ENCODE measurements around the gene ITGAX. TPM values are rescaled to one million over a fixed set of nuclear protein-coding genes. Genes with fewer than 3 reads are reported as not detected.
"Not testable (repeated sequence)": the region's sequence is repeated elsewhere in the genome, so short reads cannot be mapped to it uniquely, and the experiment has no call there.

Gene ITGAX
- total RNA-seq (2022) (not detected in 2 replicates), Bru-seq, nascent RNA (percentile 7 among the genes with signal in this experiment), BruChase-seq, experiment 1, labeled RNA remaining after a 2-hour chase (not detected), BruChase-seq, experiment 2, labeled RNA remaining after a 6-hour chase (not detected)
- long read RNA-seq: 0 reads

DNA sequence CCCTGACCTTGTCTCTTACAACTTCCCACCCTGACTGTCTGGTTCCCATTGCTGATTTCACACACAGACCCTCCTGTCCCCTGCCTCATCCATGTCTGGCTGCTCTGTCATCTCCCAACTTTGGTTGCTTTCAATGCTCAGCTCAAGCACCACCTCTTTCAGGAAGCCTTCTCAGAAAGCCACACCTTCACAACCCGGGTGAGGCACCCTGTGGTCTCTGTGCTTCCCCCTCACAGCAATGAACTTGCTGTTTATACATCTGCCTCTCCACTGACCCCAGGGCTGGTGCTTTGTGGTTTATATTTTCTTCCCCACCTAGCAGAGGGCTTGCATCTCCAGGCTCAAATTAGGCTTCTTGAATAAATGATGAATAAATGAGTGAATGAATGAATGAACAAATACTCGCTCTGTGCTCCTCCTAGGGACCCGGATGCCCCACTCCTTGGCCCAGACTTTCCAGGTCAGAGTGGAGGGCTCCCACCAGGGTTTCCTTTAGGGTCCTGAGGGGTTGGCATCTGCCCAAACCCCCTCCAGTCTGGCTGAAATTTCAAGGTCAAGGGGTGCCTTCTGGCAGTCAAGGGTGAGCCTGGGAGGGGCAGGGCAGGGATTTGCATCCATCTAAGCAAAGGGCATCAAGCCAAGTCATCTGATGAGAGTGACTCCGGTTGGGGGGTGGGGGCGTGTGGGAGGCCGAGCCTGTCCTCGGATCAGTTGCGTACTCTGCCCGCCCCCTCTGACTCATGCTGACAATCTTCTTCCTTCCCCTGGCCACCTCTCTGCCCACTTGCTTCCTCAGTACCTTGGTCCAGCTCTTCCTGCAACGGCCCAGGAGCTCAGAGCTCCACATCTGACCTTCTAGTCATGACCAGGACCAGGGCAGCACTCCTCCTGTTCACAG is at the start of gene ITGAX:
Gene ITGAX (plus strand): TSS at position 783 of the 898 bp plus-strand sequence. CDS start 79 bp downstream, at position 862.
- Histone ChIP-seq H3K4me1 (no peaks in the 10 kb centered on the region), H3K9me3 (no peaks in the 10 kb centered on the region), H3K36me3 (ENCODE audit: control insufficient read depth, insufficient read depth, low read length) (no peaks in the 10 kb centered on the region), H3K27me3 (replicated peaks; ENCODE audit: control insufficient read depth, insufficient read depth, low read length) (no peaks in the 10 kb centered on the region), H3K4me3 (ENCODE audit: low read depth, low read length) (no peak within 1 kb of the TSS)
- Mint-ChIP-seq H3K4me1 (ENCODE audit: low read depth, unreplicated experiment) (no peaks in the 10 kb centered on the region), H3K27me3 (ENCODE audit: insufficient read depth, unreplicated experiment) (peaks cover 6% of the 10 kb centered on the region), H3K4me3 (ENCODE audit: unreplicated experiment) (no peak within 1 kb of the TSS), H3K27ac (ENCODE audit: unreplicated experiment) (no peak within 1 kb of the TSS), H3K9me3 (ENCODE audit: unreplicated experiment) (no peaks in the 10 kb centered on the region), H3K36me3 (ENCODE audit: insufficient read depth, unreplicated experiment) (peaks cover 5% of the 10 kb centered on the region)
- POLR2A ChIA-PET: no interaction called here
- DNase-seq: no peak
- no TSS peak for BruUV-seq (replicated peaks)
- TF ChIP-seq, protein P1, sequence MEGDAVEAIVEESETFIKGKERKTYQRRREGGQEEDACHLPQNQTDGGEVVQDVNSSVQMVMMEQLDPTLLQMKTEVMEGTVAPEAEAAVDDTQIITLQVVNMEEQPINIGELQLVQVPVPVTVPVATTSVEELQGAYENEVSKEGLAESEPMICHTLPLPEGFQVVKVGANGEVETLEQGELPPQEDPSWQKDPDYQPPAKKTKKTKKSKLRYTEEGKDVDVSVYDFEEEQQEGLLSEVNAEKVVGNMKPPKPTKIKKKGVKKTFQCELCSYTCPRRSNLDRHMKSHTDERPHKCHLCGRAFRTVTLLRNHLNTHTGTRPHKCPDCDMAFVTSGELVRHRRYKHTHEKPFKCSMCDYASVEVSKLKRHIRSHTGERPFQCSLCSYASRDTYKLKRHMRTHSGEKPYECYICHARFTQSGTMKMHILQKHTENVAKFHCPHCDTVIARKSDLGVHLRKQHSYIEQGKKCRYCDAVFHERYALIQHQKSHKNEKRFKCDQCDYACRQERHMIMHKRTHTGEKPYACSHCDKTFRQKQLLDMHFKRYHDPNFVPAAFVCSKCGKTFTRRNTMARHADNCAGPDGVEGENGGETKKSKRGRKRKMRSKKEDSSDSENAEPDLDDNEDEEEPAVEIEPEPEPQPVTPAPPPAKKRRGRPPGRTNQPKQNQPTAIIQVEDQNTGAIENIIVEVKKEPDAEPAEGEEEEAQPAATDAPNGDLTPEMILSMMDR (IDR thresholded peaks at IDR 0.05; ENCODE audit: insufficient read depth in 1 of 2, low read depth in 1 of 2, low read length in 1 of 2, severe bottlenecking in 1 of 2, unreplicated experiment in 1 of 2): no peak
- CTCF ChIA-PET: no interaction called here
- intact Hi-C loops (cut with micrococcal nuclease; ENCODE audit: unreplicated experiment): no loop called here

GRCh38 chr16:31305219-31305618 is 49.8 kb upstream of the ITGAX start:
- CTCF ChIA-PET: no interaction called here
- H3K27ac Mint-ChIP-seq (ENCODE audit: unreplicated experiment): no peak overlapping the region
- H3K9me3 ChIP-seq: no peaks in the 10 kb centered on the region; the same call in 1 of the 2 replicates
- H3K4me1 Mint-ChIP-seq (ENCODE audit: low read depth, unreplicated experiment): no peaks in the 10 kb centered on the region
- no TSS peak for BruUV-seq (replicated peaks)
- peaks cover 21% of the 10 kb centered on the region for H3K27me3 Mint-ChIP-seq (ENCODE audit: insufficient read depth, unreplicated experiment)
- intact Hi-C loops (cut with micrococcal nuclease; ENCODE audit: unreplicated experiment): no loop called here
- no peaks in the 10 kb centered on the region for H3K36me3 ChIP-seq (ENCODE audit: control insufficient read depth, insufficient read depth, low read length)
- DNase-seq: no peak
- TF ChIP-seq, protein P1 (IDR thresholded peaks at IDR 0.05; ENCODE audit: insufficient read depth in 1 of 2, low read depth in 1 of 2, low read length in 1 of 2, severe bottlenecking in 1 of 2, unreplicated experiment in 1 of 2): no peak
- POLR2A ChIA-PET: no interaction called here
- H3K27me3 ChIP-seq (replicated peaks; ENCODE audit: control insufficient read depth, insufficient read depth, low read length): no peaks in the 10 kb centered on the region
- no peak overlapping the region for H3K4me3 ChIP-seq (ENCODE audit: low read depth, low read length)
- H3K9me3 Mint-ChIP-seq (ENCODE audit: unreplicated experiment): no peaks in the 10 kb centered on the region
- no peak overlapping the region for H3K4me3 Mint-ChIP-seq (ENCODE audit: unreplicated experiment)
- no peaks in the 10 kb centered on the region for H3K36me3 Mint-ChIP-seq (ENCODE audit: insufficient read depth, unreplicated experiment)
- H3K4me1 ChIP-seq: no peaks in the 10 kb centered on the region

GRCh38 chr16:31308381-31308780 is 46.6 kb upstream of the ITGAX start:
- H3K4me3 Mint-ChIP-seq (ENCODE audit: unreplicated experiment); H3K4me1 Mint-ChIP-seq (ENCODE audit: low read depth, unreplicated experiment); H3K27me3 ChIP-seq (replicated peaks; ENCODE audit: control insufficient read depth, insufficient read depth, low read length); CTCF ChIA-PET; H3K4me3 ChIP-seq (ENCODE audit: low read depth, low read length); H3K9me3 Mint-ChIP-seq (ENCODE audit: unreplicated experiment); H3K36me3 Mint-ChIP-seq (ENCODE audit: insufficient read depth, unreplicated experiment); POLR2A ChIA-PET; intact Hi-C loops (cut with micrococcal nuclease; ENCODE audit: unreplicated experiment); H3K27ac Mint-ChIP-seq (ENCODE audit: unreplicated experiment); H3K36me3 ChIP-seq (ENCODE audit: control insufficient read depth, insufficient read depth, low read length); BruUV-seq (replicated peaks); DNase-seq; H3K9me3 ChIP-seq; H3K4me1 ChIP-seq: not testable (repeated sequence)
- peaks cover 17% of the 10 kb centered on the region for H3K27me3 Mint-ChIP-seq (ENCODE audit: insufficient read depth, unreplicated experiment)
